ENCODE data around the gene SCAMP5.
A peak's percentile ranks its signal among the peaks of the same experiment; 100 is the strongest.

Gene SCAMP5, protein sequence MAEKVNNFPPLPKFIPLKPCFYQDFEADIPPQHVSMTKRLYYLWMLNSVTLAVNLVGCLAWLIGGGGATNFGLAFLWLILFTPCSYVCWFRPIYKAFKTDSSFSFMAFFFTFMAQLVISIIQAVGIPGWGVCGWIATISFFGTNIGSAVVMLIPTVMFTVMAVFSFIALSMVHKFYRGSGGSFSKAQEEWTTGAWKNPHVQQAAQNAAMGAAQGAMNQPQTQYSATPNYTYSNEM

DNA sequence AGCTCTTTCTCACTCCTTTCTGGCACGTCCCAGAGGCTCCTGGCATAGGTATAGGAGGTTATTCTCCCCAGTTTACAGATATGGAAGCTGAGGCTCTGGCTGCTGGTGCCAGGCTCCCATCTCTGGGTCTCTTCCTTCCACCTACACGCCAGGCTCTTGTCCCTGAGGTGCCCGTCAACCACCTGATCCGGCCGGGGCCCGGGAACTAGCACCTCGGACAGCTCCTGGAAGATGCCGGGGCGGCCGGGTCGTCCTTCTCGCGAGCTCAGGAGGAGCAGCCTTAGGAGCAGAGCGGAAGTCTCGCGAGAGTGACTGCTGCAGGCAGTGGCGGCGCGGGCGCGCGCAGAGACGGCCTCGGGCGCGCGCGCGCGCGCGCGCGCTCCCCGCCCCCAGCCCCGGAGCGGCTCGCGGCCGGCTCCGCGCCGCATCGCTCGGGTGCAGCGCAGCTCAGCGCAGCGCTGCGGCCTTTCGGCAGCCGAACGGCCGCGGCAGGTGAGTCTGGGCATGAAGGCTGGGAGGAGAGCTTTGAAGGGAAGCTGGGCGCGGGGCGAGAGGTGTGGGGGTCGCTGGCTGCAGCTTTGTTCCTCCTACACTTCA is at the start of gene SCAMP5:
Gene SCAMP5, plus strand, starts transcription at position 382 of the 597 bp plus-strand sequence. CDS start 16,277 bp downstream, outside the sequence.
- DNase-seq: peak; percentile 38 to 98 (median 90)

DNA sequence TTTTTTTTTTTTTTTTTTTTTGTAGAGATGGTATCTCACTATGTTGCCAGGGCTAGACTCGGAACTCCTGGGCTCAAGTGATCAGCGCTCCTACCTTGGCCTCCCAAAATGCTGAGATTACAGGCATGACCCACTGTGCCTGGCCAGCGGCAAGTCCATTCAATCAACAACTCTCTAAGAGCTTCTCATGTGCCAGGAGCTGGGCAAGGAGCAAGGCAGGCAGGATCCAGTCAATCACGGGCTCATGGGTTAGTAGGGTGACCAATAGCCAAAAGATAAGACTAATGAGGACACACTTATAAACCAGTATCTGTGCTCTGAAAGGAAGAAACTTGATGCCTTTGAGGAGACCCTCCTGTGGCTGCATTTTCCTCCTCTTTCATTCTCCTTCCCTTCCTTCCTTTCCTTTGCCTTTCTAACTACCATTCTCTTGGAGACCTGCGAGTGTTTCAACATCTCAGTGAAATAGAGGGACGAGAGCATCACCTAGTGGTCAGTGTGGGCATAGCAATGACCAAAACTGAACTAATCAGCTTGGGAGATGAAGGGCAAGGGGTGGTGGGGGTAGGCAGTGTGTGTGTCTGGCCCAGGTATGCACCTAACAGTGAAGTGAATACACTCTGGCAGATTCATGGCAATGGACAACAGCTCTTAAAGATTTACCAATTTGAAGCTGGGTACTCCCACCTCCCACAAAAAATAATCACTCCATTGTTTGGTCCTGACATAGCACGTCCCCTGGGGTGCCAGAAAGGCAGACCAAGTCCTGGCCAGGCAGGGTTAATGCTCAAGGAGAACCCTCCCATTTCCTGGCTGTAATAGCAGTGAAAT is 45.1 kb upstream of the SCAMP5 start:
- DNase-seq: peak in 50 of 58 donors; percentile 11 to 83 (median 52)

DNA sequence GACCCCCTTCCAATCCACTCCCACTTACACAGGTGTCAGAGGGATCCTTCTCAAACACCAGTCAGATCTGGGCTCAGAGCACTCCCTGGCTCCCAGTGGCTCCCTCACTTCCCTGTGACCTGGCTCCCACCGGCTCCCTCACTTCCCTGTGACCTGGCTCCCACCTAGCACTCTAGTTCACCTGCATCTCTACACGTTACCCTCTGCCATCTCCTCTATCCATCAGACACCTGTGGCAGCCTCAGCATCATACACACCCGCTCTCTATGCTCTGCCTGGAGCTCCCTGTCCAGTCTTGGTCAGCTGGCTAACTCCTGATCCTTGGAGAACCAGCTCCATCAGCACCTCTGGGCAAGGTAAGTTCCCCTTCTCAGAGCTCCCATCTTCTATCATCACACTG is 44.4 kb upstream of the SCAMP5 start:
- no peak for DNase-seq

DNA sequence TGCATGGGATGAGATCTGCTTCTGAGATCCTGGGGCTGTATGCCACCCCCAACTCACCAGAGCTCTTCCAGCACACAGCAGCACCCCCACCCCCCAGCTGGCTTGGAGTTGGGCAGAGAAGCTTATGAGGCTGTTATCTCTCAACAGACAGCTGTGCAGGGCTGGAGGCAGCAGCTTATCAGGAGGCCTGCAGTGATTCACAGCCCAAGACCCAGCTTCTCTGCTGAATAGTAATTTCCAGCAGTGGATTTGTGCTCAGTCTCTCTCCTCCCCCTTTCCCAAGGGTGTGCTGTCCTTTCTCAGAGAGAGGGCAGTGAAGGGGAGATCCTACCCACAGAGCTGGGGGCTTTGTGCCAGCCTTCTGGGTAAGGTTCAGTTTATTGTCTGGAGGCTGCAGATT is 40.8 kb upstream of the SCAMP5 start:
- DNase-seq: peak in 3 of 58 donors; percentile 3 to 13 (median 9)

DNA sequence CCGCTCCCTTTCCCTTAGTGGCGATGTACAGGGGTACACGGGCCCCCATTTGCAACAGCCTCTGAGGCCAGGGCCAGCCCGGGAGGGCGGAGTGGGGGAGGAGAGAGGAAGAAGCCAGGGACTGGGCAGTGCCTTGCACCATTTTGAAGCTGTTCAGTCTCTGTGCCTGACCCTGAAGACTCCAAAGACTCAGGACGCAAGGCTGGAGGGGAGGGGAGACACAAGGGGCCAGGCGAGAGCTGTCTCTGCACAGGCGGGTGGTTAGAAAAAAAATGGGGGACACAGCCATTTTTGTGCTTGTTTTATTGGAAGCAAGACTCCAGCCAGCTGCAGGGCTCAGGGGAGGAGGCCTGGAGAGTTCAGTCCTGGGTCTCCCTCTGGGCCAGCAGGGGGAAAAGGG is 40.3 kb upstream of the SCAMP5 start:
- no peak for DNase-seq

DNA sequence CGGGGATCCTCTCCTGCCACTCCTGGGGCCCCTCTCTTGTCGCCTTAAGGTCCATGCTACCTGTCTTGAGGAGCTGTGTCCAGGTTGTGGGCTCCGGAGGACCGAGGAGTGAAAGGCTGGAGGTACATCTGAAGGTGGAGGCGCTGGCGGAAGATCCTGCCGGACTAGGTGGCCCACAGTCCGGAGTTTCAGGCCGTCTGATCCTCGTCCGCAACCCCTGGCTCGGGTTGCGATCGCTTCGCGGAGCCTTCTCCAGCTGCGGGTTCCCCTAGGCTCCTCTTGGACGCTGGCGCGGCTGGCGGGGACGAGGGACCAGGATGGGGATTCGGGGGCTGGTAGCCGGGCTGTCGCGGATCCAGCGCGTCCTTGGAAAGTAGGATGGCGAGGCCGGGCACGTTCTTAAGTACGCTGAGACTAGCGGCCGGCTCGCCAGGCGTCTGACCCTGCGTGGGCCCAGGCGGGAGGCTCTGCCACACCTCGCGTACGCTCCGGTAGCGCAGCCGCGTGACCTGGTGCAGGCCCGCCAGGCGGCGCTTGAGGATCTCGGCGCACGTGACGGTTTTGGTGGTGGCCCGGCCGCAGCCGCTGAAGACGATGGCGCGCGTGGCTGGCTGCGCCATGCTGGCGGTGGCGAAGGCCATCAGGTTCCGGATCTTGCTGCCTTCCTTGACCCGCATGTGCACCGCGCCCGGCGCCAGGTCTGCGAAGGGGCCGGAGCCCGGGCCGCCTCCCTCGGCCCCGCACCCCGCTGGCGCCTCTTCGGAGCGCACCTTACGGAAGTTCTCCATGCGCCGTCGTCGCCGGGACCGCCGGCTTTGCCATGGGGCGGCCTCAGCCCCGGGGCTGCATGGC is 39.3 kb upstream of the SCAMP5 start:
- DNase-seq: peak in 45 of 58 donors; percentile 8 to 71 (median 45)

DNA sequence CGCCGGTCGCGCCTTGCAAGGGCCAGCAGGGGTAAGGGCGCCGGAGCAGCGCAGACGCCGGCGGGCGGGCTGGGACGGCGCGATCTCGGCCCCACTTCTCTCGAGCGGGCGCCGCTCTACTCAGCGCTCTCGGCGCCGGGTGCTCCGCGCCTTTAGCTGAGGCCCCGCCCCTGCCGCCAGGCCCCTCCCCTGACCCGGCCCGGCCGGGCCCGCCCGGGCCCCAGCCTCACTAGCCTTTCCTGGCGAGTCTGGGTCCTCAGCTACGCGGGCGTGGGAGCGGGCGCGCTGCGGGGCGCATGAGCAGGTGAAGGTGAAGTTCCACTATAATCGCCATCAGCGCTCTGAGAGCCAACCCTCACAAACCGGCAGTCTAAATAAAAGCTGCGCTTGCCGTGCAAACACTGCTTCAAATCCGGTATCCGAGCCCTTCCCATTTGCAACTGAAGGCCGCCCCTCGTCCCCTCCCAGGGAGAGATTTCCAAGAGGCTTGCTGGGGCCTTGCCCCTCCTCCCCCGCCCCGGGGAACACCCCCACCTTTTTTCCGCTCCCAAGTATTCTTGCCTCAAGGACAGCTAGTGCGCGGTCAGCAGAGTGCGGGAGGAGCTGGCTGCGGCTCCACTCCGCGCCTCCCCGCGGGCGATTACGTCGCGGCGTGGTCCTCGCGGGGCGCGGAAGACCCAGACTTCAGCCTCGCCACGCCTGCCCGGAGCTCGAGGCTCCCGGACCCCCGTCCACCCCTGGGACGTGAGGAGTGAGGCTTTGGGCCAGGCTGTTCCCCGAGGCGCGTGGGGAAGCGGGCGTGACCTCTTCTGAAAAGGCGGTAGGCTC is 38.5 kb upstream of the SCAMP5 start, which contains the start of gene RPP25:
Gene RPP25, minus strand, starts transcription at position 125 of the 828 bp plus-strand sequence. CDS start 189 bp downstream, outside the sequence.
- DNase-seq: peak in 45 of 58 donors; percentile 12 to 72 (median 47)

DNA sequence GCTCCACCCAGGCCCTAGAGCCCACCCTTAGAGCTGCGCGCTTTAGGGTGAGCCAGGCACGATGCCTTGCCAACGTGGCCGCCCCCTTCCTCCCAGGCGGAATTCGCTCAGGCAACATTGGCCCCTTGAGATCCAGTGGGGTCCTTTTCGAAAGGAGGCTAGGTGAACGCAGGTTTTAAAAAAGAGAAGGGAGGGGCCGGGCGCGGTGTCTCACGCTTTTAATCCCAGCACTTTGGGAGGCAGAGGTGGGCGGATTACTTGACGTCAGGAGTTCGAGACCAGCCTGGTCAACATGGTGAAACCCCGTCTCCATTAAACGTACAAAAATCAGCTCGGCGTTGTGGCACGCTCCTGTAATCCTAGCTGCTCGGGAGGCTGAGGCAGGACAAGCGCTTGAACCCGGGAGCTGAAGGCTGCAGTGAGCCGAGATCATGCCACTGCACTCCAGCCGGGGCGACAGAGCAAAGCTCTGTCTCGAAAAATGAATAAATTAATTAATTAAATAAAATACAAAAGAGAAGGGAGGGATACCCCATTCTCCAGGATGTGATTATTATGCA is 37.8 kb upstream of the SCAMP5 start:
- peak in 1 of 58 donors; percentile 18 for DNase-seq

DNA sequence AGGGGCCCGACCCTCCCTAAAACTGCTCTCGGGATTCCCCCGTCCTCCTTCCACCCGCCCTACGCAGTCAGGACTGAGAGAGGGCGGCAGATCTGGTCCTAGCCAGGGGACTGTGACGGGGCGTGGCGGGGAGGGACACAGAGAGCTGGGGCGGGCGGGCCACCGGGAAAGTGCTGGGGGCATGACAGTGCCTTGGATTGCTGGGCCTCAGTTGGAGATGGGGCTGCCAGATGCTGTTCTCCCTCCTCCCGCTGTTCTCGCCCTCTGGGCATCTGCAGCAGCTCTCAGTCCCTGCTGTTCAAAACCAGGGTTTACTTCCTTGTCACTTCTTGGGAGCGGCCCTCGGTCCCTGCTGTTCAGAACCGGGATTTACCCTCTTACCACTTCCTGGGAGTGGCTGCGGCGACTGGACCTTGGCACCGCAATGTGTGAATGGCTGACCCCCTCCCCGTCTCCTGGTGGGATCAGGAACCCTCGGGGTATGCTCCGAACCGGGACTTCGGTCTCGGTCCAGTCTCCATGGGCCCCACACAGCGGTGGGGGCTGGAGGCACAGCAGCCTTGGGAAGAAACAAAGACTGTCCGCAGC is 36.9 kb upstream of the SCAMP5 start:
- DNase-seq: peak in 2 of 58 donors; percentile 18 to 52

DNA sequence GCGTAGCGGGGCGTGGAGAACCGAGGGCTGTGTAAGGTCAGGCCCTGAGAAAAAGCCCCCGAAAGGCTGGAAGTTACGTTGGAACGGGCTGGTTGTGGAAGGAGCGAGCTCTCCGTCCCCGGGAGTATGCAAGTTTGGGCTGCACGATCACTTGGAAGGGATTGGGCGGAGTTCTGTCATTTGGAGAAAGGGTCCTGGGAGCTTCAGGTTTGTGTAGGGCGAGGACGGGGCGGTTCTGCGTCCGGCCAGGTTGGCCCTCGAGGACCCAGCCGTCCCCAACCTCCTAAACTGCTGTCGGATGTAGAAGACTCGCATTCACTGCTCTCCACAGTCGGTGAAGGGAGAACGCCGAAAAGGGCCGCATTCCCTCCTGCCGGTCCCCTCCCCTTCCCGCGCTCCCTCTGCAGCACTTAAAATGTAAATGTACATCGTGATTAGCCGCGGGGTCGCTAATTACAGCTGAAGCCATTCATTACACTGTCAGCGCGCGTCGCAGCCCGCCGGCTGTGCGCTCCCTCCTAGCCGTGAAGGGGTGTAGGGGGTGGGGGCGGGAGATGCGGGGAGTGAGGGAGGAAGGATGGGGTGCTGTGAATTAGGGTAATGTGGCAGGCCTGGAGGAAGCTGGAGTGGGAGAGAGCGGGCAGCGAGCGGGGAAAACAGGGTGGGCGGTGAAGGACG is 36.3 kb upstream of the SCAMP5 start:
- DNase-seq: peak in 7 of 58 donors; percentile 5 to 34 (median 10)

DNA sequence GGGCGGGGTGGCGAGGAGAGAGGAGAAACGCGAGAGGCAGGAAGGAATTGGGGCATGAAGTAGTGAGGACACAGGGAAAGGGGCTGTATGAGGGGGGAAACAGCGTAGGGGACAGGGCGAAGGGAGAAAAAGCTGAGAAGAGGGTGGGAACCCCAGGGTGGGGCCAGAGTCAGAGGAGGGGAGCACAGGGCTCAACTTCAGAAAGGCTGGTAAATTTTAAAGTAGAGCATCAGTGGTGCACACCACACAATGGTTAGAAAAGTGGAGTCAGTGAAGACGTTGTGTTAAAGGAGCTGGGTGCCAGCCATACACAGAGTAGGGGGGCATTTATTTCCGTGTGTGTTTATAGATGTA is 35.8 kb upstream of the SCAMP5 start:
- DNase-seq: no peak

DNA sequence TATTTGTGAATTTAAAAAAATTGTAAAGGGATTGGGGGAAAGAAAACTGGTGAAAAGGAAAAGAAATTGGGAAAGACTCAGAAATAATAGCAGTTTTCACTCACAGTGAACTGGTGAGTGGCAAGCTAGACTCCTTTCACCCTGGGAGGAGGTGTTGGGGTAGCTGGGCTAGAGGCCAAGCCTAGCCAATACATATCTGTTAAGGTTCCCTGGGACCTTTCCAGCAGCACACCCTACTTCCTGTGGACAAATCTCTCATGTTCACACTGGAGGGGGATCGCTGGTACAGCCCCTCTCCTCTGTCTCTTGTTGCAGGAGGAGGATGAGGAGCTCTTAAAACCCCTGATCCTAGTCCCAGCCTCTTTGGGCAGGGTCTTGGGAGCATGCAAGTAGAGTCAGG is 35.1 kb upstream of the SCAMP5 start:
- no peak for DNase-seq

DNA sequence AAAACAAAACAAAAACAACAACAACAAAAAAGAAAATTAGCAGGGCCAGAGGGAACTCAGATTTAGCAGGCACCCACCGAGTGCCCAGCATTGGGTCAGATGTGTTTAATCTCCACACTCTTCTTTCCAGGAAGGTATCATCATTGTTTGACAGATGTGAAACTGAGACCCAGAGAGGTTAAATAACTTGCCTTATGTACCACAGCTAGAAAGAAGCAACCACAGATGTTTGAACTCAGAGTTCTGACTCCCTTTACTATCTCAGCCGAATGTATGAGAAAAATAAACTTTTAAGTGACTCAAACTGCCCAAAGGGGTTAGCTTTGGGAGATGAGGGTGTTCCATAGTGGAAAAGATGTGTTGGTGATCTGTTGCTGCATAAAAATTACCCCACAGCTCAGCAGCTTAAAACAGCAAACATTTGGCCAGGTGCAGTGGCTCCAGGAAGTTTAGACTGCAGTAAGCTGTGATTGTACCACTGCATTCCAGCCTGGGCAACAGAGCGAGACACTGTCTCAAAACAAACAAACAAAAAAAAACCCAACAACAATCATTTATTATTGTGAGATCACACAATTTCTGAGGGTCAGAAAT is 34.3 kb upstream of the SCAMP5 start:
- no peak for DNase-seq

DNA sequence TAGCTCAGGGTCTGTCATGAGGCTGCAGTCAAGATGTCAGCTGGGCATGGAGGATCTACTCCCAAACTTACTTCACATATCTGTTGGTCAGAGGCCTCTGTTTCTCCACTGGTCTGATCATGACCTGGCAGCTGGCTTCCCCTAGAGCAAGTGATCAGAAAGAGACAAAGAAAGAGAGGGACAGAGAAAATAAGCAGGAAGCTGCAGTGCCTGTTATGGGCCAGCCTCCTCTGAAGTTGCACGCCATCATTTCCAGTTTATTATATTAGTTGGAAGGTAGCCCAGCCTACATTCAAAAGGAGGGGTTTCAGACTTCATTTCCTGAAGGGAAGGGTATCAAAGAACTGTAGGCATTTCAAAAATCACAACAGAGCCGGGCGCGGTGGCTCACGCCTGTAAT is 33.7 kb upstream of the SCAMP5 start:
- DNase-seq: no peak

DNA sequence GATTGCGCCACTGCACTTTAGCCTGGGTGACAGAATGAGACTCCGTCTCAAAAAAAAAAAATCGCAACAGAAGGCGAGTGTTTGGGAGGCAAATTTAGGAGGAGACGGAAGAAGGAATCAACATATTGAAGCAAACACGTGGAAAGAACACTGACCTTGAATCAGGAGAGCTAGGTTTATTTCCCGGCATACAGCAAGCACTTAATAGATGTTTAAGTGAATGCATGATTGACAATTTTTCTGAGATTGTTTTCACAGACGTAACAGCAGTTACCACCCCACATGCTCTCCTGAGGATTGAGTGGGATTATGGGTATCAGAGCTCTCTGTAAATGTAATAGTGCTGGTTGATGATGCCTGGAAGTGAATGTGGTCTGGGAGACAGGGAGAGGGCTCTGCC is 33.1 kb upstream of the SCAMP5 start:
- no peak for DNase-seq

DNA sequence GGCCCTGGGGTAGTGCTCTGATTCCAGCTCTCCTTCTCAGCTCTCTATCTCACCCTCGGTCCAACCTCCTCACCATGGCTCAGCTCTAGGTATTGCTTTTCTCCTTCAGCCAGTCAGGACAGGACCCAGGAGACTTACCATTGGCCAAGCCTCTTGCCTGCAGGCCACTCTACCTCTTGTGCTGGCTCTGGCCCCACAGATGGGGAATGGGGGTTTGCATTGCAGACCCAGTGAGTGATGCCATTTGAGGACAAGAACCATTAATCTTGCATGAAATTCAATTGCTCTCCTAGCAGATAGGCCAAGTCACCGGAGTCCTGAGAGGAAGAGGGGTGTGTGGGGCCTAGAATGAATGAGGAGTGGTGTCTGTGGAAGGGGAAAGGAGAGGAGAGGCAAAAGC is 32.7 kb upstream of the SCAMP5 start:
- no peak for DNase-seq

DNA sequence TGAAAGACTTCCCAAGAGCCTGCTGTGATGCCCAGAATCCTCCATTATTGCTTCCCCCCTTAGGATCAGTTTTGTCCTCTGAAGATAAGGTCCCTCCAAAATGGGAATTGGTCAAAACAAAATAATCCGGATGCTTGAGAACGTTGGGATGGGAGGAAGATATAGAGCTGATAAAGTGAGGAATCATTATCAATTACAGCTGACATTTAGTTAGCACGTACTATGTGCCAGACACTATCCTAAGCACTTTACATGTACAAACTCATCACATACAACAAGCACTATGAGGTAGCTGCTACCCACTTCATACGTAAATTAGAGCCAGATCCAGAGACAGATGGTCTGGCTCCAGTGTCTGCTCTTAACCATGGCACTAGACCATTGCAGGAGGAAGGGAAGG is 32.1 kb upstream of the SCAMP5 start:
- no peak for DNase-seq

DNA sequence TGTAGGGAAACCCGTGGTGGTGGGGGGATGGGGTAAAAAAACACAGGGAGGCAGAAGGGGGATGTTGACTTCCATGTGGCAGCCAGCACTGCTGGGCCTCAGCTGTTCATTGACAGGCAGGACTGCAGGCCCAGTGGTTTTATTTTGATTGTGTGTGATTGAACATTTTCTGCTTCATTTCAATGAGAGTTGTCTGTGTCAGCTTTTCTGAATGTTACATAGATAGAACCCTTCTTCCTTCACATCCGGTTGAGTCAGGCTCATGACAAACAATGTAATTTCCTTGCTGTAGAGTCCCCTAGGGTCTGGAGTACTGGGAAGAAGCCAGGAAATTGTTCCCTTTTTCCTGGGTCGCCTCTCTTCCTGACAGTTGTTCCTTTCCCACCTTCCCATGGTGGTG is 30.6 kb upstream of the SCAMP5 start:
- peak in 5 of 58 donors; percentile 2 to 18 (median 12) for DNase-seq

DNA sequence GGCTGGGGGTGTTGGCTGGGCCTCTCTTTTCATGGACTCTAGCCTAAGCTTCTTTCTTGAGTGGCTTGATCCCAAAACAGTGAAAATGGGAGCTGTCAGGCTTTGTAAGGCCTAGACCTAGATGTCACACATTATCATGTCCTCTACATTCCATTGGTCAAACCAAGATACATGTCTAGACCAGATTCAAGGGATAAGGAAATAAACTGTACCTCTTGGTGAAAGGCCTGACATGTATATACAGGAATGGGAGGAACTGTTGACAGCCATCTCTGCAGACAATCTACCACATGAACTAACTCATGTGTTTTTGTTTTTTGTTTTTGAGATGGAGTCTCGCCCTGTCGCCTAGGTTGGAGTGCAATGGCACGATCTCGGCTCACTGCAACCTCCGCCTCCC is 27.7 kb upstream of the SCAMP5 start:
- no peak for DNase-seq
